Hepatocyte (in vitro differentiated cells): ENCODE measurements around the gene TP53I3. TPM values are rescaled to one million over a fixed set of nuclear protein-coding genes. Genes with fewer than 3 reads are reported as not detected.

Source experiments
- DNase-seq: peaks from one replicate; pipeline ENCODE4 v3.0.0-alpha.2; 2016; ENCODE audit warnings: low spot score
- H2AFZ ChIP-seq: fragments of 200-600 bp; sonication (generic); 2 replicates; pipeline ENCODE4 v1.6.0; 2016; ENCODE audit warnings: antibody characterized with exemption, mild to moderate bottlenecking
- H3K27ac ChIP-seq: fragments of 200-600 bp; sonication (generic); 2 replicates; pipeline ENCODE4 v1.5.1; 2016; ENCODE audit warnings: mild to moderate bottlenecking
- H3K27me3 ChIP-seq: fragments of 200-600 bp; sonication (generic); 2 replicates; pipeline ENCODE4 v1.6.1; 2016
- H3K36me3 ChIP-seq: fragments of 200-600 bp; sonication (generic); replicated peaks from 2 replicates; pipeline ENCODE4 v1.5.1; 2016; ENCODE audit warnings: low read depth; ENCODE audit not compliant: insufficient read depth
- H3K4me1 ChIP-seq: fragments of 200-600 bp; sonication (generic); 2 replicates; pipeline ENCODE4 v1.5.1; 2016; ENCODE audit warnings: mild to moderate bottlenecking, moderate library complexity; ENCODE audit not compliant: insufficient read depth
- H3K4me2 ChIP-seq: fragments of 200-600 bp; sonication (generic); 2 replicates; pipeline ENCODE4 v1.6.0; 2016
- H3K4me3 ChIP-seq: fragments of 200-600 bp; sonication (generic); 2 replicates; pipeline ENCODE4 v1.5.1; 2016; ENCODE audit warnings: mild to moderate bottlenecking
- H3K79me2 ChIP-seq: fragments of 200-600 bp; sonication (generic); 2 replicates; pipeline ENCODE4 v1.6.0; 2017; ENCODE audit warnings: mild to moderate bottlenecking
- H3K9me2 ChIP-seq: fragments of 200-600 bp; sonication (generic); replicated peaks from 2 replicates; pipeline ENCODE4 v1.6.0; 2017; ENCODE audit warnings: mild to moderate bottlenecking; ENCODE audit not compliant: insufficient read depth
- H3K9me3 ChIP-seq: fragments of 200-600 bp; sonication (generic); 2 replicates; pipeline ENCODE4 v1.5.1; 2016; ENCODE audit warnings: low read depth, mild to moderate bottlenecking
- H4K20me1 ChIP-seq: fragments of 200-600 bp; sonication (generic); 2 replicates; pipeline ENCODE4 v1.6.0; 2016; ENCODE audit warnings: mild to moderate bottlenecking; ENCODE audit not compliant: insufficient read depth, poor library complexity, severe bottlenecking
- EZH2 ChIP-seq: fragments of 200-600 bp; sonication (generic); IDR thresholded peaks from 2 replicates; pipeline ENCODE4 v1.6.1; 2016; ENCODE audit warnings: antibody characterized with exemption, mild to moderate bottlenecking, borderline replicate concordance
- EZH2phosphoT487 ChIP-seq: fragments of 200-600 bp; sonication (generic); IDR thresholded peaks from one replicate; pipeline ENCODE4 v1.6.1; 2018; ENCODE audit warnings: antibody characterized with exemption, mild to moderate bottlenecking, low read depth, moderate library complexity; ENCODE audit not compliant: unreplicated experiment, severe bottlenecking
- WGBS: methylation state at CpG from one replicate; pipeline ENCODE4 v1.1.6; 2016; ENCODE audit warnings: low lambda C conversion rate; ENCODE audit errors: missing lambda C conversion rate; 5-methylcytosine and 5-hydroxymethylcytosine counted together
- polyA plus RNA-seq: library from polyadenylated mRNA; unstranded; fragments of >200 nt; fragmentation: Nextera tagmentation; extraction: Ambion mirVana; gene quantifications from 2 replicates; pipeline ENCODE4 v1.2.1, GENCODE V29; 2016
- total RNA-seq: library from RNA; depleted of rRNA; stranded (reverse); fragments of >200 nt; gene quantifications from 2 replicates; pipeline ENCODE4 v1.2.3, GENCODE V29; 2014
- TF ChIP-seq, protein P1 (sequence below): fragments of 200-600 bp; sonication (generic); IDR thresholded peaks from 2 replicates; pipeline ENCODE4 v1.5.1; 2016; ENCODE audit warnings: antibody characterized with exemption, mild to moderate bottlenecking; ENCODE audit not compliant: poor library complexity

Gene TP53I3
- total and polyA plus RNA-seq, 2 experiments from 2014 or later, result 31.9 to 56.2 TPM

GRCh38 chr2:24123922-24124580 lies 39.4 kb upstream of the TP53I3 start:
- peak overlapping the region; percentile 97 for H2AFZ ChIP-seq
- WGBS, result 20% methylated on average over 9 of the region's 9 CpGs
- no peaks in the 10 kb centered on the region for H3K9me2 ChIP-seq
- DNase-seq, result no peak
- TF ChIP-seq EZH2, result no peak
- no peak for TF ChIP-seq EZH2phosphoT487
- TF ChIP-seq, protein P1, sequence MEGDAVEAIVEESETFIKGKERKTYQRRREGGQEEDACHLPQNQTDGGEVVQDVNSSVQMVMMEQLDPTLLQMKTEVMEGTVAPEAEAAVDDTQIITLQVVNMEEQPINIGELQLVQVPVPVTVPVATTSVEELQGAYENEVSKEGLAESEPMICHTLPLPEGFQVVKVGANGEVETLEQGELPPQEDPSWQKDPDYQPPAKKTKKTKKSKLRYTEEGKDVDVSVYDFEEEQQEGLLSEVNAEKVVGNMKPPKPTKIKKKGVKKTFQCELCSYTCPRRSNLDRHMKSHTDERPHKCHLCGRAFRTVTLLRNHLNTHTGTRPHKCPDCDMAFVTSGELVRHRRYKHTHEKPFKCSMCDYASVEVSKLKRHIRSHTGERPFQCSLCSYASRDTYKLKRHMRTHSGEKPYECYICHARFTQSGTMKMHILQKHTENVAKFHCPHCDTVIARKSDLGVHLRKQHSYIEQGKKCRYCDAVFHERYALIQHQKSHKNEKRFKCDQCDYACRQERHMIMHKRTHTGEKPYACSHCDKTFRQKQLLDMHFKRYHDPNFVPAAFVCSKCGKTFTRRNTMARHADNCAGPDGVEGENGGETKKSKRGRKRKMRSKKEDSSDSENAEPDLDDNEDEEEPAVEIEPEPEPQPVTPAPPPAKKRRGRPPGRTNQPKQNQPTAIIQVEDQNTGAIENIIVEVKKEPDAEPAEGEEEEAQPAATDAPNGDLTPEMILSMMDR, result no peak
- peaks cover 12% of the 10 kb centered on the region for H3K79me2 ChIP-seq
- peak overlapping the region; percentile 85 for H3K4me2 ChIP-seq
- H3K36me3 ChIP-seq, result no peaks in the 10 kb centered on the region
- no peaks in the 10 kb centered on the region for H3K9me3 ChIP-seq
- peak overlapping the region; percentile 98 for H3K27ac ChIP-seq
- H3K4me3 ChIP-seq, result peak overlapping the region; percentile 61
- H4K20me1 ChIP-seq, result no peaks in the 10 kb centered on the region
- no peaks in the 10 kb centered on the region for H3K27me3 ChIP-seq
- H3K4me1 ChIP-seq, result peaks cover 9% of the 10 kb centered on the region

DNA sequence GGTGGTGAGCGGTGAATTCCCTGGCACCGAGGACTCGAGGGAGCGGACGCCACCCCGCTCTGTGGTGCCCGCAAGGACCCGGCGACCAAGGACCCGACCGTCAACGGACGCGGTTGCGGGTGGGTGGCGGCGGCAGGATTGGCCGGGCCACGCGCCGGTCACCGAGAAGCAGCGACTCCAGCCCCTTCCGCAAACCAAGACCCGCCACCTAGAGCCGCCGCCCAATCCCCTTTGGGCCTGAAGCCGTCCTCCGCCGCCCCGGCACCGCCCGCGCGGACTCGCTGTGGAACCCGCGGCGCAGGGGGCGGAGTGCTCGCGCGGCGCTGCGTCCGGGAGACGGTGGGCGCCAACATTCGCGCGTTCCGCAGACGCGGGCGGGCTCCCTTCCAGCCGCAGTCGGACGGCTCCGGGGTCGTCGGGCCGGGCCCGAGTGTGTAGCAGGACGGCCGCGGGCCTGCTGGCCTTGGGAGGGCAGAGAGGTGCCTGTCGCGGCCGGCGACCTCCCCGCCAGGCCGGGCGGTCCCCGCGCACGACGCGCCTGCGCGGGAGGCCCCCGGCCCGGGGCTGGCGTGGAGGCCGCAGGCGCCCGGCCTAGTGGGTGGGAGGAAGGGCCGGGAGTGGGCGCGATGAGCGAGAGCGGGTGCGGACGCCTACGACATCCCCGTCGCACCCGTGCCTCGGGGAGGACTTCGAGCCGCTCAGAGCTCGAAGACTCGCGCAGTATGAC lies 38.7 kb upstream of the TP53I3 start, which contains the start of the genes FAM228B and PFN4:
Gene FAM228B, plus strand, starts transcription at position 275 of the 727 bp plus-strand sequence. CDS start 893 bp downstream, outside the sequence.
Gene PFN4, minus strand, starts transcription at position 140 of the 727 bp plus-strand sequence. CDS start 799 bp downstream, outside the sequence.
- TF ChIP-seq EZH2, result no peak
- TF ChIP-seq, protein P1, result no peak
- TF ChIP-seq EZH2phosphoT487, result no peak
- Histone ChIP-seq H3K79me2 (peaks cover 12% of the 10 kb centered on the region), H3K4me2 (peak within 1 kb of the TSS; percentile 85), H3K27ac (peak within 1 kb of the TSS; percentile 98), H3K4me3 (peak within 1 kb of the TSS; percentile 61), H2AFZ (peak within 1 kb of the TSS; percentile 97), H3K9me3 (no peaks in the 10 kb centered on the region), H3K27me3 (no peaks in the 10 kb centered on the region), H3K9me2 (no peaks in the 10 kb centered on the region), H3K36me3 (no peaks in the 10 kb centered on the region), H4K20me1 (no peaks in the 10 kb centered on the region), H3K4me1 (peaks cover 9% of the 10 kb centered on the region)
- peak; percentile 92 for DNase-seq
- under 1% methylated on average over 87 of the region's 103 CpGs for WGBS

- Histone ChIP-seq H4K20me1 (no peaks in the 10 kb centered on the region), H3K4me3 (peak overlapping the region; percentile 61), H3K79me2 (peaks cover 12% of the 10 kb centered on the region), H3K9me2 (no peaks in the 10 kb centered on the region), H3K36me3 (no peaks in the 10 kb centered on the region), H3K27me3 (no peaks in the 10 kb centered on the region), H3K27ac (peak overlapping the region; percentile 98), H3K9me3 (no peaks in the 10 kb centered on the region), H3K4me2 (peak overlapping the region; percentile 85), H2AFZ (peak overlapping the region; percentile 97), H3K4me1 (peaks cover 9% of the 10 kb centered on the region)
- no peak for DNase-seq
- TF ChIP-seq EZH2phosphoT487, result no peak
- TF ChIP-seq EZH2, result no peak
- TF ChIP-seq, protein P1, result no peak
- WGBS, result 17% methylated on average over 15 of the region's 15 CpGs
These were observed 37.9 kb upstream of the TP53I3 start for GRCh38 chr2:24122366-24123194.
